ENCODE results near the gene UQCR10. TPM values are rescaled to one million over a fixed set of nuclear protein-coding genes. Genes with fewer than 3 reads are reported as not detected.

The UQCR10 gene
- polyA plus RNA-seq, 1 donor, result 109 TPM

DNA sequence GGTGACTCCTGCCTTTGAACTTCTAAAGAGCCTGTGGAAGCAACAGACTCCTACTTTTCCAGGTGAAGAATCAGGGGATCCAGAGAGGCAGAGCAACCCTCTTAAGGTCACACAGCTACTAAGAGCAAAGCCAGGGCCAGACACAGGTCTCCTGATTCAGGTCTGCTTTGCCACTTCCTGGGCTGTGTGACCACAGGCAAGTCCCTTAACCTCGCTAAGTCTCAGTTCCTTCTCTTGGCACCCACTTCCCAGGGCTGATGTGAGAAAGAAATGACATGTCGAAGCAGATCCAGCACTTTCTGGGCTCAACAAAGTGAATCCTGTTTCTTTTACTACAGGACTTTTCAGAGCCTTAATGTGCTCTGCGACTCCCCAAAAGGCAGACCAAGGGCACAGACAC, 30.2 kb downstream of the UQCR10 start:
- 100% methylated on average over 1 of the region's 3 CpGs for WGBS (ENCODE audit: insufficient coverage, low lambda C conversion rate)
- Histone ChIP-seq H3K36me3 (ENCODE audit: control insufficient read depth, insufficient read depth, low read length) (peaks cover 85% of the 10 kb centered on the region), H3K27ac (ENCODE audit: low read length) (no peak overlapping the region), H3K4me1 (ENCODE audit: control insufficient read depth, insufficient read depth, low read length) (no peaks in the 10 kb centered on the region), H3K4me3 (ENCODE audit: low read length) (no peak overlapping the region), H3K9me3 (ENCODE audit: control insufficient read depth, low read depth, low read length) (no peaks in the 10 kb centered on the region), H3K27me3 (ENCODE audit: control insufficient read depth, insufficient read depth, low read length) (no peaks in the 10 kb centered on the region)
- no peak for DNase-seq

DNA sequence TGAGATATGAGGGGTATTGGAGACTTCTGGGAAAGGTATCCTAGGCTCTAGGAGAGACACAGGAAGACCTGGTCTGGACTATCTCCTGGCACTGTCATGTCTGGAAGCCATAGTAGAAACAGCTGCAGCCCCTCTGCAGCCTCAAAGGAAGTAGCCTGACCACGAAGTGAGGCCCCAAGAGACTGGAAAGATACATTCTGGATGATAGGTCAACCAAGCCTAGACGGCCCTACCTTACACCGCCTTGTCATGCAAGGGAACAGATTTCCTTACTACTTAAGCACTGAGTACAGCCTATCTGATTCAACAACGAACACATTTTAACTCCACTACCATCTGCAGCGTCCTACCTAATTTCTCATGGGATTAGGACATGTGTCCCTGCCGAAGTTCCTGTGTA, 31.1 kb downstream of the UQCR10 start:
- Histone ChIP-seq H3K27ac (ENCODE audit: low read length) (no peak overlapping the region), H3K36me3 (ENCODE audit: control insufficient read depth, insufficient read depth, low read length) (peaks cover 77% of the 10 kb centered on the region), H3K4me3 (ENCODE audit: low read length) (no peak overlapping the region), H3K9me3 (ENCODE audit: control insufficient read depth, low read depth, low read length) (no peaks in the 10 kb centered on the region), H3K27me3 (ENCODE audit: control insufficient read depth, insufficient read depth, low read length) (no peaks in the 10 kb centered on the region), H3K4me1 (ENCODE audit: control insufficient read depth, insufficient read depth, low read length) (no peaks in the 10 kb centered on the region)
- DNase-seq, result no peak
- WGBS (ENCODE audit: insufficient coverage, low lambda C conversion rate), result 80% methylated on average over 1 of the region's 6 CpGs

DNA sequence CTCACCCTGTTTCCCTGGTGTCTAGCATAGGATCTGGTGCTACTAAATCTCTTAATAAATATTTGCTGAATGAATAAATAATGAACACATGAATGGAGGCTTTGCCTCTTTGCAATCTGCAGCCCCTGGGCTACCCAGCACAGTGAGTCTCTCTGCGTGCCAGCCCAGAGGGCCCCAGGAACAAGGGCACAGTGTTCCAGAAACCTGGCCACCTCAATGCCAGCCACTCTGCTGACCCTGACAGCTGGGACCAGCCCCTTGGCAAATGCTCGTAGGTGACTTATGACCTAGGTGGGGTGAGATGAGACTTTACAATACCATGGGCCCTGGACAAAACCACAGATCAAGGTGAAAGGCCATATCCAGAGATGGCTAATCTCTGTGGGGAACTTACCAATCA, 31.6 kb downstream of the UQCR10 start:
- no peak for DNase-seq
- no CpG with 5 or more reads among the region's 2 CpGs for WGBS (ENCODE audit: insufficient coverage, low lambda C conversion rate)
- Histone ChIP-seq H3K27me3 (ENCODE audit: control insufficient read depth, insufficient read depth, low read length) (no peaks in the 10 kb centered on the region), H3K36me3 (ENCODE audit: control insufficient read depth, insufficient read depth, low read length) (peaks cover 79% of the 10 kb centered on the region), H3K9me3 (ENCODE audit: control insufficient read depth, low read depth, low read length) (no peaks in the 10 kb centered on the region), H3K4me1 (ENCODE audit: control insufficient read depth, insufficient read depth, low read length) (no peaks in the 10 kb centered on the region), H3K4me3 (ENCODE audit: low read length) (no peak overlapping the region), H3K27ac (ENCODE audit: low read length) (no peak overlapping the region)

DNA sequence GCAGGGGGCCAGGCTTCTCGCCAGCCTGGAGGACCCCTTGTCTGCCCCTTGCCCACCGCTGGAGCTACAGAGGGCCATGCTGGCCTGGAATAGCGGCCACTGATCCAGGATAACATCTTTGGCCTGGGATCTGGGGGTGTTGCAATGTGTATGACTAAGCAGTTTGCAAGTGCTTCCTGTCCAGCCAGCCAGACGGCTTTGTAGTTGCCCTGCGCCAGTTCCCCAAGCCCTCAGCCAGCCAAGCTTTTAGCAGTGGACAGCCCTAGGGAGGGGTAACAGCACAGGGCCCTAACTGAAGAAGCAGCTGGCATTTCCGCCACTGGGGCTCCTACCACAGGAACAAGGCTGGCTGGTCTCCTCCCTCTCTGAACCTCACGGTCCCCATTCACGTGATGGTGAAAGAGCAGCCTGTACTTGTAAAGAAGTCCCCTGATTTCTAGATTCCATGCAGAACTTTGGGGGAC, 32.1 kb downstream of the UQCR10 start:
- Histone ChIP-seq H3K27ac (ENCODE audit: low read length) (no peak overlapping the region), H3K36me3 (ENCODE audit: control insufficient read depth, insufficient read depth, low read length) (peaks cover 84% of the 10 kb centered on the region), H3K4me1 (ENCODE audit: control insufficient read depth, insufficient read depth, low read length) (no peaks in the 10 kb centered on the region), H3K4me3 (ENCODE audit: low read length) (no peak overlapping the region), H3K27me3 (ENCODE audit: control insufficient read depth, insufficient read depth, low read length) (no peaks in the 10 kb centered on the region), H3K9me3 (ENCODE audit: control insufficient read depth, low read depth, low read length) (no peaks in the 10 kb centered on the region)
- no peak for DNase-seq
- WGBS (ENCODE audit: insufficient coverage, low lambda C conversion rate), result no CpG with 5 or more reads among the region's 8 CpGs

DNA sequence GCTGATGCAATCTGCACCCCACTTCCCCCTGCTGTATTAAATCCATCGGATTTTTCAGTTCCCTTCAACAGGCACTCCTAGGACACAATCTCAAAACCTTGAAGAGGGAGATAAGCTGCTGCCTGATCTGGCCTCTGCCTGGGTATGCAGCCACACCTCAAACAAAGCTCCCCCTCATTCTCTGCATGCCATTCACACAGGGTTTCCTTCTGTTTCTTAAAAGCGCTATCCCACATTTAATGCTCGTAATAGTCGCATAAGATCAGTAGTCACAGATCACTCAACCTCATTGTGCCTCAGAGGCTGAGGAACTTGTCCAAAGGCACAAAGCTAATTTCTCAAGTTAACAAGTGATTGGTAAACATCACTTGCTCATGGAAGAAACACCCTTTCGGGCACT, 34.0 kb downstream of the UQCR10 start:
- WGBS (ENCODE audit: insufficient coverage, low lambda C conversion rate), result no CpG with 5 or more reads among the region's 5 CpGs
- H3K9me3 ChIP-seq (ENCODE audit: control insufficient read depth, low read depth, low read length), result no peaks in the 10 kb centered on the region
- no peak overlapping the region for H3K4me3 ChIP-seq (ENCODE audit: low read length)
- no peak for DNase-seq
- no peaks in the 10 kb centered on the region for H3K27me3 ChIP-seq (ENCODE audit: control insufficient read depth, insufficient read depth, low read length)
- no peaks in the 10 kb centered on the region for H3K4me1 ChIP-seq (ENCODE audit: control insufficient read depth, insufficient read depth, low read length)
- no peak overlapping the region for H3K27ac ChIP-seq (ENCODE audit: low read length)
- peaks cover 89% of the 10 kb centered on the region for H3K36me3 ChIP-seq (ENCODE audit: control insufficient read depth, insufficient read depth, low read length)

DNA sequence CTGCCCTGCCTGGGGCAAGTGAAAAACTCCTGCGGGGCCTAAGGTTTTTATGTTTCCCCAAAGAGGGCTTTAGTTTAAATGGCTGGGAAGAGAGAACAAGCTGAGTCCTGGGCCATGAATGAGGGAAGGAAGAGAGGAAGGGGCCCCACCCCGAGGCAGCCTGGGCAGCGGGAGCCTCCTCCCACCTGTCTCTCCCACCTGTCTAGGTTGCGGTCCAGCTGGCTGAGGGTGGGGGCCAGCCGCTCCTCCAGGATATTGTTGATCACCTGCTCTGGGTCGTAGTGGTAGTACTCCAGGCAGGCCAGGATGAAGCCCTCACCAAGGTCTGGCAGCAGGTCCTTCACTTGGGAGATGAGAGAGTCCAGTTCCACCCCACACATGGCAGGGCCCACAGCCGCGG, 34.6 kb downstream of the UQCR10 start:
- Histone ChIP-seq H3K27me3 (ENCODE audit: control insufficient read depth, insufficient read depth, low read length) (no peaks in the 10 kb centered on the region), H3K36me3 (ENCODE audit: control insufficient read depth, insufficient read depth, low read length) (peaks cover 89% of the 10 kb centered on the region), H3K4me1 (ENCODE audit: control insufficient read depth, insufficient read depth, low read length) (no peaks in the 10 kb centered on the region), H3K27ac (ENCODE audit: low read length) (no peak overlapping the region), H3K4me3 (ENCODE audit: low read length) (no peak overlapping the region), H3K9me3 (ENCODE audit: control insufficient read depth, low read depth, low read length) (no peaks in the 10 kb centered on the region)
- WGBS (ENCODE audit: insufficient coverage, low lambda C conversion rate), result no CpG with 5 or more reads among the region's 8 CpGs
- DNase-seq, result no peak

DNA sequence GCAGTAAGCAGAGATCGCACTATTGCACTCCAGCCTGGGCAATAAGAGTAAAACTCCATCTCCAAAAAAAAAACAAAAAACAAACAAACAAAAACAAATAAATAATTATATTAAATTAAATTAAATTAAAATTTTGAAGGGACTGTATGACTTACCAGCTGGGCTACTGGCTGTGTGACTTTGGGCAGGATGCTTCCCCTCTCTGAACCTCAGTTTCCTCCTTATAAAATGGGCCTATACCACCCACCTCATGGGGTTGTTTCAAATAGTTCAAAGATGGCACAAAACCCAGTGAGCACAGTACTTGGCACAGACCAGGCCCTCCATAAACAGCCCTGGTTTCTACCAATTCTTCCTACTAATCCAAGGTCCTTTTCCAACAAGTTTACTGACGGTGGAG, 36.0 kb downstream of the UQCR10 start:
- Histone ChIP-seq H3K4me1 (ENCODE audit: control insufficient read depth, insufficient read depth, low read length) (no peaks in the 10 kb centered on the region), H3K27ac (ENCODE audit: low read length) (no peak overlapping the region), H3K4me3 (ENCODE audit: low read length) (no peak overlapping the region), H3K36me3 (ENCODE audit: control insufficient read depth, insufficient read depth, low read length) (peaks cover 89% of the 10 kb centered on the region), H3K9me3 (ENCODE audit: control insufficient read depth, low read depth, low read length) (no peaks in the 10 kb centered on the region), H3K27me3 (ENCODE audit: control insufficient read depth, insufficient read depth, low read length) (no peaks in the 10 kb centered on the region)
- DNase-seq, result no peak
- WGBS (ENCODE audit: insufficient coverage, low lambda C conversion rate), result 100% methylated on average over 1 of the region's 2 CpGs

DNA sequence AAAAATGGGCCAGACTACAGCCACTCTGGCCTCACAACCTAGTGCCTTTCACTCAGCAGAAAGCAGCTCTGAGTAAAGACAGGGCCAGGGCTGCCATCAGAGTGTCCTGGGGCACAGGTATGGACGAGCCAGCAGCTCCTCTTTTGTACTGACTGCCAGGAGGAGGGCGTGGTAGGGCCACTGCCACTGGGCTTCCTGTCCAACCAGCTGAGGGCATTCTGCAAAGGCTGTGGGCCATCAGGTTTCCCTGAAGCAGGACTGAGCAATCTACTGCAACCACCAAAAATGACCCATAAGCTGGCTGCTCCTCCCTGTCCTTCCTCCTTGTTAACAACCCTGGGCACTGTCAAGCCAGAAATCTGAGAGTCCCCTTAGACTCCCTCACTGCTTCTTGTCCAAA, 37.8 kb downstream of the UQCR10 start:
- no CpG with 5 or more reads among the region's 2 CpGs for WGBS (ENCODE audit: insufficient coverage, low lambda C conversion rate)
- Histone ChIP-seq H3K4me1 (ENCODE audit: control insufficient read depth, insufficient read depth, low read length) (no peaks in the 10 kb centered on the region), H3K4me3 (ENCODE audit: low read length) (no peak overlapping the region), H3K27ac (ENCODE audit: low read length) (no peak overlapping the region), H3K36me3 (ENCODE audit: control insufficient read depth, insufficient read depth, low read length) (peaks cover 77% of the 10 kb centered on the region), H3K27me3 (ENCODE audit: control insufficient read depth, insufficient read depth, low read length) (no peaks in the 10 kb centered on the region), H3K9me3 (ENCODE audit: control insufficient read depth, low read depth, low read length) (no peaks in the 10 kb centered on the region)
- DNase-seq, result no peak

DNA sequence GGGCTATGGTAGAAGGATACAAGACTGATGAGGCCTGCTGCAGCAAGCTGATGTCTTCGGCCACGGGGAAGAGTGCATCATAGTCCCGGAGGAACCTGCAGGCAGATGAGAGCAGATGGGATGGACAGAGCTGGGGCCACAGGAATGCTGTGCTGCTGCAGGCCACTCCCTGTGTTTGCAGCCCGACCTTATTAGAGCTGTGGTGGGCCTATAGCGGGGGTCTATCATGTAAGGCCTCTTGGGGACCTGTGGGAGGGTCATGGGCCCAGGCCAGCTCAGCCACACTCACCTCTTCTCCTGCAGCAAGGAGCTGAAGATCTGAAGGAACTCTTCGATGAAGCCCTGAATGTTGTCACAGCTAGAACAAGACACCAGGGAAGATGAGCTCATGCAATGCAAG, 39.0 kb downstream of the UQCR10 start:
- H3K27me3 ChIP-seq (ENCODE audit: control insufficient read depth, insufficient read depth, low read length), result no peaks in the 10 kb centered on the region
- WGBS (ENCODE audit: insufficient coverage, low lambda C conversion rate), result no CpG with 5 or more reads among the region's 6 CpGs
- no peak overlapping the region for H3K4me3 ChIP-seq (ENCODE audit: low read length)
- H3K36me3 ChIP-seq (ENCODE audit: control insufficient read depth, insufficient read depth, low read length), result peaks cover 69% of the 10 kb centered on the region
- DNase-seq, result no peak
- no peak overlapping the region for H3K27ac ChIP-seq (ENCODE audit: low read length)
- H3K4me1 ChIP-seq (ENCODE audit: control insufficient read depth, insufficient read depth, low read length), result no peaks in the 10 kb centered on the region
- H3K9me3 ChIP-seq (ENCODE audit: control insufficient read depth, low read depth, low read length), result no peaks in the 10 kb centered on the region

DNA sequence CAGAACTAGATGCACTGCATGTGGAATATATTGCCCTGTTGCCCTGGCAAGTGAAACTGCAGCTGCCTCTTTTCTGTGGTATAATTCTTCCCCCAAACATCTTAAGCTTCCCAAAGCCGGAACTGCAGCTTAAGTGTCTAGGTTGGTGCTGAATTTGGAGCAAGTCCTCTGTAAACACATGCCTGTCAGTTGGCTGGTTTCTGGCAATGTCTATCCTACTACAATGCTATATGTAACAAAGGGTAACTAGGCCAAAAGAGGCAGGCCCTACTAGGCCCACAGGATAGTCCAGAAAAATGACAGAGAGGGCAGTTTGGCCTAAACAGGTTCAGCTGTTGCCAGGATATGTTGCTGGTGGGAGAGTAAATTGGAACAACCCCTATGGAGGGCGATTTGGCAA, 43.0 kb downstream of the UQCR10 start:
- Histone ChIP-seq H3K4me1 (ENCODE audit: control insufficient read depth, insufficient read depth, low read length) (no peaks in the 10 kb centered on the region), H3K27me3 (ENCODE audit: control insufficient read depth, insufficient read depth, low read length) (no peaks in the 10 kb centered on the region), H3K9me3 (ENCODE audit: control insufficient read depth, low read depth, low read length) (no peaks in the 10 kb centered on the region), H3K36me3 (ENCODE audit: control insufficient read depth, insufficient read depth, low read length) (peaks cover 76% of the 10 kb centered on the region), H3K27ac (ENCODE audit: low read length) (no peak overlapping the region), H3K4me3 (ENCODE audit: low read length) (no peak overlapping the region)
- DNase-seq, result no peak
- WGBS (ENCODE audit: insufficient coverage, low lambda C conversion rate), result no CpG with 5 or more reads among the region's 2 CpGs

DNA sequence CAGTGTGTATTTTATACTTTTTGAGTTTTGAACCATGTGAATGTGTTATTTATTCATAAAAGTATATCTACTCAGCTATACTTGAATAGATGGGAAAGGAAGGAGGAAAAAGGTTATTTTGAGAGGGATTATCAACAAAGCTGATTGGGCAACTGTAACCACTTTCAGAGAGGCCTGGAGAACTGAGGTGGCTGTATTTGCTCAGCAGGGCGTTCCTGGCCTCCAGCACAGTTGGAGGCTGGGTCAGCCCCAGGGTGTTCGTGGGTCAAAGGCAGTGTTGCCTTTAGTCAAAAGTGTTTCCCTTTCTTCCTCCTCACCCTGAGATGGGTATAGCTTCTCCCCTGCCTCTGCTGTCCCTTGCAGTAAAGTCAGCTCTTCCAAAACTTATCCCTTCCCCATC, 44.2 kb downstream of the UQCR10 start:
- Histone ChIP-seq H3K4me1 (ENCODE audit: control insufficient read depth, insufficient read depth, low read length) (no peaks in the 10 kb centered on the region), H3K9me3 (ENCODE audit: control insufficient read depth, low read depth, low read length) (no peaks in the 10 kb centered on the region), H3K36me3 (ENCODE audit: control insufficient read depth, insufficient read depth, low read length) (peaks cover 75% of the 10 kb centered on the region), H3K27me3 (ENCODE audit: control insufficient read depth, insufficient read depth, low read length) (no peaks in the 10 kb centered on the region), H3K4me3 (ENCODE audit: low read length) (no peak overlapping the region), H3K27ac (ENCODE audit: low read length) (no peak overlapping the region)
- no CpG with 5 or more reads among the region's 2 CpGs for WGBS (ENCODE audit: insufficient coverage, low lambda C conversion rate)
- DNase-seq, result no peak

All from large intestine (tissue), 3 donors.